LNCaP clone FGC (cell line): ENCODE measurements around the gene NRXN3.

Source experiments
- DNase-seq: peaks from one replicate; pipeline ENCODE4 v3.0.0-alpha.2; 2011; ENCODE audit warnings: low read depth
- H3K4me3 ChIP-seq: 2 replicates; pipeline ENCODE4 v1.5.1; 2011; ENCODE audit warnings: mild to moderate bottlenecking, low read depth, low read length, control low read depth
- TF ChIP-seq, protein P1 (sequence below): IDR thresholded peaks from 2 replicates; pipeline ENCODE4 v1.5.1; 2012; ENCODE audit warnings: mild to moderate bottlenecking; ENCODE audit not compliant: control insufficient read depth, insufficient read depth; ENCODE audit errors: extremely low read depth

NRXN3 gene

DNA sequence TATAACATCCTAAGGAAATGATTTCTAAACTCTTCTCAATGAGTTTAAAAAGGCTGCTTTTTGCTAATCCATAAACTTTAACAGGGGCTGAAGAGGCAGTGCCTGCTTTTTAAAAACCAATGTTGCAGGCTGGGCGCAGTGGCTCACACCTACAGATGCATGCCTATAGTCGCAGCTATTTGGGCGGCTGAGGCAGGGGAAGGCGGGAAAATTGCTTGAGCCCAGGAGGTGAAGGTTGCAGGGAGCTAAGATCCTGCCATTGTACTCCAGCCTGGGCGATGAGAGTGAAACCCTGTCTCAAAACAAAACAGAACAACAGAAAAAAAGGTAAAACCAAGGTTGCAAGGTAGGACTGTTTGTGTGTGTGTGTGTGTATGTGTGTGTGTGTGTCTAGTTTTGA is 1509.9 kb downstream of the NRXN3 start:
- DNase-seq: no peak
- TF ChIP-seq, protein P1, sequence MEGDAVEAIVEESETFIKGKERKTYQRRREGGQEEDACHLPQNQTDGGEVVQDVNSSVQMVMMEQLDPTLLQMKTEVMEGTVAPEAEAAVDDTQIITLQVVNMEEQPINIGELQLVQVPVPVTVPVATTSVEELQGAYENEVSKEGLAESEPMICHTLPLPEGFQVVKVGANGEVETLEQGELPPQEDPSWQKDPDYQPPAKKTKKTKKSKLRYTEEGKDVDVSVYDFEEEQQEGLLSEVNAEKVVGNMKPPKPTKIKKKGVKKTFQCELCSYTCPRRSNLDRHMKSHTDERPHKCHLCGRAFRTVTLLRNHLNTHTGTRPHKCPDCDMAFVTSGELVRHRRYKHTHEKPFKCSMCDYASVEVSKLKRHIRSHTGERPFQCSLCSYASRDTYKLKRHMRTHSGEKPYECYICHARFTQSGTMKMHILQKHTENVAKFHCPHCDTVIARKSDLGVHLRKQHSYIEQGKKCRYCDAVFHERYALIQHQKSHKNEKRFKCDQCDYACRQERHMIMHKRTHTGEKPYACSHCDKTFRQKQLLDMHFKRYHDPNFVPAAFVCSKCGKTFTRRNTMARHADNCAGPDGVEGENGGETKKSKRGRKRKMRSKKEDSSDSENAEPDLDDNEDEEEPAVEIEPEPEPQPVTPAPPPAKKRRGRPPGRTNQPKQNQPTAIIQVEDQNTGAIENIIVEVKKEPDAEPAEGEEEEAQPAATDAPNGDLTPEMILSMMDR: no peak
- H3K4me3 ChIP-seq: no peak overlapping the region

DNA sequence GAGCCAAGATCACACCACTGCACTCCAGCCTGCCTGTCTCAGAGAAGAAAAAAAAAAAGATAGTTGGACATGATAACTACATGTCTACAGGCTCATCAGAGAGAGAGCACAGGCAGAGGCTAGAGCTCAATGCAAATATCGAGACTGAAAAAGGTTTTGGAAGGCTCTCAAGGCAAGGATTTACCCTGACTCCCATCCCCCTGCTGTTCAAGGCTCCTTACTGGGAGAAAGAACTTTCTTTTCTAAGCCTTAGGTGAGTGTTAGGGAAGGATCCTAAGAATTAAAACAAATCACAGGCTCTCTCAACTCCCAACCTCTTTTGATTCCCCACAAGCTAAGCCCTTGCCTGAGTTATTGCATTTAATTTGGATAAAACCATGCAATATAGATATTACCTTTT is 1516.0 kb downstream of the NRXN3 start:
- TF ChIP-seq, protein P1: no peak
- no peak for DNase-seq
- no peak overlapping the region for H3K4me3 ChIP-seq

- no peak overlapping the region for H3K4me3 ChIP-seq
- TF ChIP-seq, protein P1: no peak
- no peak for DNase-seq
Observed at GRCh38 chr14:79690960-79691359, 1520.8 kb downstream of the NRXN3 start.

DNA sequence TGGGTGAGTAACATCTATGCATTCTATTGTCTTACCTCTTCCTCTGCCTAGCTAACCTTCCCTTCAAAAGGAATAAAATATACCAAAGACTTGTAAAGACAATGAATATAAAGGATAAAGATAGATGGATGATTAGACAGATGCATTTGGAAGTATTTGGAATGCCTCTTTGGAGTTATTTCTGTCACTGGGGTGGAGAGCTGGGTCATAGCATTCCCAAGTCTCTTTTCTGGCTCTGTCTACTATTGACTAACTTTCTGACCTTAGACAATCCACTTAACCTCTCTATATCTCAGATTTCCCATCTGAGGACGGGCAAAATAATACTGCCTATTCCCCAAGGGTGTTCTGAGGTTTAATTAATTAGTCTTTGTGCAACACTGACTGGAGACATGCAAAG is 1523.8 kb downstream of the NRXN3 start:
- TF ChIP-seq, protein P1: no peak
- no peak overlapping the region for H3K4me3 ChIP-seq
- no peak for DNase-seq

DNA sequence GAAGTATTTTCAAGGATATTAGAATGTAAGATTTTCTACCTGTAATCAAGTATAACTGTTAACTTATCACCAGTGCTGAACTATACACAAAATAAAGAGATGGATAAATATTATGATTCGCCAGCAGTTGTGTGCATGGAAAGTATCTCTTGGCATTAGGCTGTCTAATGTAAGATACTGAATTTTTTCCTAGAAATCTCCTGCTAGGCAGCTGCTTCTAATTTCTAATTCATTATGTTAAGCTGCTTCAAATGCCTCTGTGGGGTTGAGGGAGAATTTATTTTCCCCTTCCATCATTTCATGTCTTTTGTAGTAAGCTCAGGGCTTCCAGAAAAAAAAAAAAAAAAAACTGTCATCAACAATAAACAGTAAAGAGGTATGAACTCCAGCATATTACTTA is 1525.1 kb downstream of the NRXN3 start:
- no peak for DNase-seq
- H3K4me3 ChIP-seq: no peak overlapping the region
- TF ChIP-seq, protein P1: no peak

GRCh38 chr14:79698298-79698711 is 1528.1 kb downstream of the NRXN3 start:
- DNase-seq: no peak
- no peak overlapping the region for H3K4me3 ChIP-seq
- TF ChIP-seq, protein P1: no peak

GRCh38 chr14:79699206-79699605 is 1529.0 kb downstream of the NRXN3 start:
- TF ChIP-seq, protein P1: no peak
- no peak for DNase-seq

More at GRCh38 chr14:79699206-79699605, 1529.0 kb downstream of the NRXN3 start:
- H3K4me3 ChIP-seq: no peak overlapping the region
